HL-60 (cell line): Measurements from ENCODE around the gene BCL7B.
"Not testable (repeated sequence)": the region's sequence is repeated elsewhere in the genome, so short reads cannot be mapped to it uniquely, and the experiment has no call there.

Source experiments
- CTCF ChIP-seq: IDR thresholded peaks from one replicate; pipeline ENCODE4 v1.5.1; 2011; ENCODE audit warnings: low read length, control low read depth, inconsistent platforms; ENCODE audit not compliant: insufficient read depth
- POLR2AphosphoS5 ChIP-seq: IDR thresholded peaks from 2 replicates; pipeline ENCODE4 v1.6.1; 2012; ENCODE audit warnings: low read depth
- REST ChIP-seq: IDR thresholded peaks from 2 replicates; pipeline ENCODE4 v1.6.1; 2012; ENCODE audit warnings: low read depth; ENCODE audit not compliant: insufficient replicate concordance
- SPI1 ChIP-seq: IDR thresholded peaks from 2 replicates; pipeline ENCODE4 v1.6.1; 2012; ENCODE audit warnings: low read depth, mild to moderate bottlenecking, borderline replicate concordance

- 0 out of 2 replicates have a peak, but pooled peaks have one; percentile 27 for TF ChIP-seq POLR2AphosphoS5
- TF ChIP-seq CTCF, REST, SPI1: not testable (repeated sequence)
Measured at GRCh38 chr7:73535918-73536317, 21.6 kb downstream of the BCL7B start.
